HEK293 (cell line): ENCODE measurements around the gene PGBD5.

Source experiments
- CTCF ChIA-PET: fragments of 350-600 bp; formaldehyde crosslinking; extraction: SDS; loops from one replicate; lab custom pipeline; 2021; ENCODE audit warnings: antibody characterized with exemption; lab: Yijun Ruan, JAX
- POLR2A ChIA-PET: fragments of 300-600 bp; formaldehyde crosslinking; extraction: SDS; loops from one replicate; lab custom pipeline; 2020; ENCODE audit warnings: antibody characterized with exemption, inconsistent platforms; lab: Yijun Ruan, JAX
- H3K27ac ChIP-seq: fragments of 200-500 bp; sonication (Bioruptor generic); 2 replicates; pipeline ENCODE4 v1.5.1; 2014; ENCODE audit warnings: low read depth, low read length, control low read depth, inconsistent platforms; ENCODE audit errors: extremely low read depth
- H3K36me3 ChIP-seq, 2 experiments: fragments of 200-500 bp in 1 of 2; sonication (Bioruptor generic) in 1 of 2; 1 replicate in 1 of 2; 2 replicates in 1 of 2; pipeline ENCODE4 v1.5.1; 2014 to 2017; ENCODE audit warnings: inconsistent platforms in 2 of 2, low read length in 2 of 2; ENCODE audit not compliant: control insufficient read depth in 2 of 2, insufficient read depth in 1 of 2
- H3K4me1 ChIP-seq: fragments of 200-500 bp; sonication (Bioruptor generic); 2 replicates; pipeline ENCODE4 v1.5.1; 2014; ENCODE audit warnings: mild to moderate bottlenecking, low read length, inconsistent platforms; ENCODE audit not compliant: control insufficient read depth, insufficient read depth
- H3K4me3 ChIP-seq: 2 replicates; pipeline ENCODE4 v1.5.1; 2011; ENCODE audit warnings: low read depth, mild to moderate bottlenecking, control low read depth, low read length, moderate library complexity
- H3K9me3 ChIP-seq: fragments of 200-500 bp; sonication (Bioruptor generic); 2 replicates; pipeline ENCODE4 v1.5.1; 2014; ENCODE audit warnings: low read depth, low read length, inconsistent platforms; ENCODE audit not compliant: control insufficient read depth, insufficient read depth
- GLIS1 ChIP-seq: fragments of 450-650 bp; formaldehyde crosslinking; IDR thresholded peaks from 2 replicates; pipeline ENCODE4 v1.5.1; 2016; ENCODE audit warnings: missing biosample characterization, missing genetic modification characterization
- KLF1 ChIP-seq: fragments of 450-650 bp; formaldehyde crosslinking; IDR thresholded peaks from 2 replicates; pipeline ENCODE4 v1.5.1; 2016; ENCODE audit warnings: missing biosample characterization, missing genetic modification characterization
- MEIS1 ChIP-seq: sonication (generic); formaldehyde crosslinking; IDR thresholded peaks from 2 replicates; pipeline ENCODE4 v1.8.1; 2022; ENCODE audit warnings: missing genetic modification reagents, mild to moderate bottlenecking, borderline replicate concordance
- SCRT1 ChIP-seq: fragments of 450-650 bp; formaldehyde crosslinking; IDR thresholded peaks from 2 replicates; pipeline ENCODE4 v1.5.1; 2016; ENCODE audit warnings: missing biosample characterization, missing genetic modification characterization, borderline replicate concordance
- YY2 ChIP-seq: fragments of 450-650 bp; formaldehyde crosslinking; IDR thresholded peaks from 2 replicates; pipeline ENCODE4 v1.5.1; 2016; ENCODE audit warnings: missing biosample characterization, missing genetic modification characterization
- ZBTB26 ChIP-seq: fragments of 450-650 bp; formaldehyde crosslinking; optimal IDR thresholded peaks from 2 replicates; pipeline ENCODE3; 2016; ENCODE audit warnings: missing biosample characterization, mild to moderate bottlenecking, missing genetic modification characterization
- ZIC2 ChIP-seq: fragments of 450-650 bp; formaldehyde crosslinking; IDR thresholded peaks from 2 replicates; pipeline ENCODE4 v1.5.1; 2016; ENCODE audit warnings: missing biosample characterization, missing genetic modification characterization
- ZNF10 ChIP-seq: fragments of 450-650 bp; formaldehyde crosslinking; IDR thresholded peaks from 2 replicates; pipeline ENCODE4 v1.5.1; 2017; ENCODE audit warnings: missing biosample characterization, missing genetic modification characterization
- ZNF132 ChIP-seq: fragments of 450-650 bp; formaldehyde crosslinking; IDR thresholded peaks from 2 replicates; pipeline ENCODE4 v1.5.1; 2017; ENCODE audit warnings: missing biosample characterization, missing genetic modification characterization, borderline replicate concordance
- ZNF175 ChIP-seq: fragments of 450-650 bp; formaldehyde crosslinking; IDR thresholded peaks from 2 replicates; pipeline ENCODE4 v1.5.1; 2016; ENCODE audit warnings: missing biosample characterization, missing genetic modification characterization
- ZNF184 ChIP-seq: fragments of 450-650 bp; IDR thresholded peaks from 2 replicates; pipeline ENCODE4 v1.5.1; 2018; ENCODE audit warnings: missing biosample characterization, mild to moderate bottlenecking, missing genetic modification characterization
- ZNF211 ChIP-seq: fragments of 450-650 bp; formaldehyde crosslinking; IDR thresholded peaks from 2 replicates; pipeline ENCODE4 v1.5.1; 2016; ENCODE audit warnings: low read depth, missing biosample characterization, missing genetic modification characterization
- ZNF366 ChIP-seq: fragments of 450-650 bp; formaldehyde crosslinking; conservative IDR thresholded peaks from 2 replicates; pipeline ENCODE4 v1.5.1; 2016; ENCODE audit warnings: missing biosample characterization, missing genetic modification characterization
- ZNF404 ChIP-seq: fragments of 450-650 bp; formaldehyde crosslinking; IDR thresholded peaks from 2 replicates; pipeline ENCODE4 v1.5.1; 2017; ENCODE audit warnings: missing biosample characterization, missing genetic modification characterization
- ZNF423 ChIP-seq: fragments of 450-650 bp; formaldehyde crosslinking; IDR thresholded peaks from 2 replicates; pipeline ENCODE4 v1.5.1; 2016; ENCODE audit warnings: missing biosample characterization, missing genetic modification characterization
- ZNF433 ChIP-seq: fragments of 450-650 bp; formaldehyde crosslinking; IDR thresholded peaks from 2 replicates; pipeline ENCODE4 v1.5.1; 2016; ENCODE audit warnings: missing biosample characterization, missing genetic modification characterization, low read depth
- ZNF529 ChIP-seq: fragments of 450-650 bp; formaldehyde crosslinking; IDR thresholded peaks from 2 replicates; pipeline ENCODE4 v1.5.1; 2017; ENCODE audit warnings: missing genetic modification characterization, missing biosample characterization; ENCODE audit not compliant: insufficient replicate concordance
- ZNF629 ChIP-seq: fragments of 450-650 bp; formaldehyde crosslinking; IDR thresholded peaks from 2 replicates; pipeline ENCODE4 v1.5.1; 2017; ENCODE audit warnings: missing biosample characterization, missing genetic modification characterization
- ZNF792 ChIP-seq: fragments of 450-650 bp; formaldehyde crosslinking; IDR thresholded peaks from 2 replicates; pipeline ENCODE4 v1.5.1; 2016; ENCODE audit warnings: missing biosample characterization, missing genetic modification characterization
- ZXDB ChIP-seq: fragments of 450-650 bp; formaldehyde crosslinking; IDR thresholded peaks from 2 replicates; pipeline ENCODE4 v1.5.1; 2016; ENCODE audit warnings: missing biosample characterization, missing genetic modification characterization

Gene PGBD5

DNA sequence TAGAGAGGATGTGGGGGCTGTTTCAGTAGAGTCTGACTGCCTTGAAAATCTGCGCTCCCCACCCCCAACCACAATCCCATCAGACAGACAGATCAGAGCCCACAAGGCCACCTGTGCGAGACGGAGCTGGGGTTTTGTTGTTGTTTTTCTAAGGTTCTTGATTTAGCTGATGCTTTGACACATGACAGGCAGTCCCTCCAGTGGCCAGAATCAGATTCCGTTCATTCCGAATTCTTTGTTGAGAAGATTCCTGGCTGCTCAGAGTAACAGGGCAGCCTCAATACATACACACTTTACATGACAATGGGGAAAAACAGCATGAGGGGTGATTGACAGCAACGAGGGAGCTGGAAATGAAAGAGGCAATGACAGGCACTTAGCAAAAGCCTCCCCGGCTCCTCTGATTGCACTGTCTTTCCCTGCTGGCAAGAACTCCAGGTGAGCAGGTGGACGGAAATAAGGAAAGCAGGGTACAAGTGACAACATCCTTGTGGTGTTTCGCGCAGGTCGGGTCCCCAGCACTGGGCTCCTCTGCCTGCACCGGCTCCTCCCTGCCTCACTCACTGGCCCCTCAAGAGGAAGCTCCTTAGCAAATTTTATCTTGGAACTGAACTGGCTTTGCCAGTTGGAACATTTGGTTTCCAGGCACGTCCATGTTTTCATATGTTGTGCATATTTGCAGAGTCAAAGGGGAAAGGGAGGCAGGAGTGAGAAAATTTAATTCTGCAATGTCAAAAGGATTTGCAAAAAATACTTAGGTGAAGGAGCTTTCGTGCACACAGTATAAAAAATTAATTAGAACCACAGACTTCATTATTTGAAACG is 148.7 kb downstream of the PGBD5 start:
- POLR2A ChIA-PET: no interaction called here
- Histone ChIP-seq H3K4me3 (no peak overlapping the region), H3K4me1 (peaks cover 14% of the 10 kb centered on the region), H3K27ac (no peak overlapping the region), H3K9me3 (no peaks in the 10 kb centered on the region), H3K36me3 (peaks cover 15 to 42% of the 10 kb centered on the region in 2 experiments)
- CTCF ChIA-PET: interaction anchor here (0.6 to 1.1 kb wide), 4 partner anchors 8 to 1616 kb away, joined by 3 to 4 read pairs (median 4); no protein-coding TSS in a partner anchor
- TF ChIP-seq MEIS1 (CRISPR knock-in tag) (no peak), ZBTB26 (tag by site-specific recombination) (no peak), ZNF175 (tag by site-specific recombination) (no peak), ZNF184 (tag by site-specific recombination) (no peak), ZNF529 (tag by site-specific recombination) (no peak), YY2 (tag by site-specific recombination) (no peak)

- TF ChIP-seq ZNF404 (tag by site-specific recombination) (no peak), ZNF792 (tag by site-specific recombination) (no peak), ZNF433 (tag by site-specific recombination) (no peak), ZNF629 (tag by site-specific recombination) (no peak), SCRT1 (no peak), ZNF366 (tag by site-specific recombination) (no peak), ZNF423 (tag by site-specific recombination) (no peak)
- CTCF ChIA-PET: no interaction called here
- H3K27ac ChIP-seq: no peak overlapping the region
- H3K4me1 ChIP-seq: peaks cover 4% of the 10 kb centered on the region; the same call in 1 of the 2 replicates
- peaks cover 15 to 42% of the 10 kb centered on the region in 2 experiments for H3K36me3 ChIP-seq
- no peak overlapping the region for H3K4me3 ChIP-seq
- H3K9me3 ChIP-seq: no peaks in the 10 kb centered on the region
- POLR2A ChIA-PET: no interaction called here
These were observed 149.7 kb downstream of the PGBD5 start for GRCh38 chr1:230276401-230276800.

- TF ChIP-seq ZNF132 (tag by site-specific recombination) (no peak), ZXDB (no peak), ZNF211 (no peak), ZIC2 (tag by site-specific recombination) (no peak), KLF1 (tag by site-specific recombination) (no peak), ZNF10 (tag by site-specific recombination) (no peak), GLIS1 (tag by site-specific recombination) (no peak)
- peaks cover 12% of the 10 kb centered on the region for H3K4me1 ChIP-seq
- ChIA-PET CTCF (interaction anchor here (0.6 to 0.7 kb wide), 2 partner anchors 139 to 1285 kb away, joined by 3 read pairs; no protein-coding TSS in a partner anchor), POLR2A (no interaction called here)
- peaks cover 15 to 29% of the 10 kb centered on the region in 2 experiments for H3K36me3 ChIP-seq
- H3K9me3 ChIP-seq: no peaks in the 10 kb centered on the region
- H3K4me3 ChIP-seq: no peak overlapping the region
- H3K27ac ChIP-seq: no peak overlapping the region
These were observed 151.9 kb downstream of the PGBD5 start for GRCh38 chr1:230274254-230274653.
